ENCODE results near the gene SLC39A13.
A peak's percentile ranks its signal among the peaks of the same experiment; 100 is the strongest.

Gene SLC39A13

DNA sequence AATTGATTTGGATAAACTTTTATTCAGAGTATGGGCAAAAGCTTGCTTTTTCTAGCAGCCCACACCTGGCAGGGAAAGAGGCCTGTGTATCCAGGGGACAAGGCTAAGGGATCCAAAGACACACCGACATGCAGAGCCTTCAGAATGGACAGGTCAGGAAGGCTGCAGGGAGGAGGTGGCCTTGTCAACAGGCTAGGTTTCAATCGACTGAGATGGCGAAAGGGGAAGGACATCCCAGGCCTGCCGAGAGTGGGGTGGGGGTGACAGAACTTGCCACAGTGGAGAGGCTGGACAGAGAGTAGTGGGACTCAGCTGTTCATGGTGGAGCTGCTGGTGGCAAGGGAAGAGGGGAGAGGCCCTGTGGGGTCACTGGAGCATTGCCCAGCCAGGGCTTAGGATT, 5.3 kb upstream of the SLC39A13 start:
- H2AK5ac ChIP-seq (ENCODE audit: low read length) = no peak overlapping the region
- no peak overlapping the region for H4K5ac ChIP-seq (ENCODE audit: low read length)
- H3K4ac ChIP-seq (ENCODE audit: low read depth, low read length) = no peak overlapping the region
- no peaks in the 10 kb centered on the region for H3K36me3 ChIP-seq (ENCODE audit: control insufficient read depth, insufficient read depth, low read length)
- no peaks in the 10 kb centered on the region for H3K27me3 ChIP-seq (ENCODE audit: insufficient read depth, low read length, poor library complexity)
- H2BK5ac ChIP-seq (ENCODE audit: low read length) = no peak overlapping the region
- peaks cover 8% of the 10 kb centered on the region for H3K4me1 ChIP-seq (ENCODE audit: control insufficient read depth, low read depth, low read length)
- no peak for DNase-seq
- H3K4me3 ChIP-seq (ENCODE audit: low read length) = no peak overlapping the region
- H2BK120ac ChIP-seq (ENCODE audit: low read depth, low read length) = no peak overlapping the region
- H3K18ac ChIP-seq (ENCODE audit: low read length) = no peak overlapping the region
- no peak overlapping the region for H3K27ac ChIP-seq (ENCODE audit: low read depth, low read length)
- H2BK15ac ChIP-seq (replicated peaks; ENCODE audit: low read depth) = no peak overlapping the region
- WGBS (ENCODE audit: extremely low coverage, insufficient coverage, low lambda C conversion rate) = no CpG with 5 or more reads among the region's 4 CpGs
- no peak overlapping the region for H3K4me2 ChIP-seq (ENCODE audit: low read length)
- peak overlapping the region; percentile 0 for H3K56ac ChIP-seq (ENCODE audit: low read length)
- no peak overlapping the region for H3K9ac ChIP-seq (ENCODE audit: low read length)
- H4K8ac ChIP-seq (ENCODE audit: low read depth, low read length) = no peak overlapping the region
- H3K79me2 ChIP-seq (ENCODE audit: control insufficient read depth, insufficient read depth, low read length) = no peaks in the 10 kb centered on the region
- no peak overlapping the region for H3K23ac ChIP-seq (ENCODE audit: low read length)
- H3K79me1 ChIP-seq (ENCODE audit: low read length) = no peaks in the 10 kb centered on the region

- no peak overlapping the region for H3K4me3 ChIP-seq (ENCODE audit: low read length)
- H4K5ac ChIP-seq (ENCODE audit: low read length) = no peak overlapping the region
- H3K79me1 ChIP-seq (ENCODE audit: low read length) = no peaks in the 10 kb centered on the region
- H3K56ac ChIP-seq (ENCODE audit: low read length) = peak overlapping the region; percentile 53
- WGBS (ENCODE audit: extremely low coverage, insufficient coverage, low lambda C conversion rate) = no CpG with 5 or more reads among the region's 3 CpGs
- H2BK15ac ChIP-seq (replicated peaks; ENCODE audit: low read depth) = no peak overlapping the region
- no peak overlapping the region for H2AK5ac ChIP-seq (ENCODE audit: low read length)
- no peak overlapping the region for H2BK120ac ChIP-seq (ENCODE audit: low read depth, low read length)
- no peak overlapping the region for H4K8ac ChIP-seq (ENCODE audit: low read depth, low read length)
- H2BK5ac ChIP-seq (ENCODE audit: low read length) = peak overlapping the region; percentile 16
- no peak overlapping the region for H3K27ac ChIP-seq (ENCODE audit: low read depth, low read length)
- DNase-seq = no peak
- no peaks in the 10 kb centered on the region for H3K36me3 ChIP-seq (ENCODE audit: control insufficient read depth, insufficient read depth, low read length)
- no peak overlapping the region for H3K9ac ChIP-seq (ENCODE audit: low read length)
- H3K4me1 ChIP-seq (ENCODE audit: control insufficient read depth, low read depth, low read length) = peaks cover 5% of the 10 kb centered on the region
- H3K79me2 ChIP-seq (ENCODE audit: control insufficient read depth, insufficient read depth, low read length) = no peaks in the 10 kb centered on the region
- no peaks in the 10 kb centered on the region for H3K27me3 ChIP-seq (ENCODE audit: insufficient read depth, low read length, poor library complexity)
- no peak overlapping the region for H3K18ac ChIP-seq (ENCODE audit: low read length)
- no peak overlapping the region for H3K23ac ChIP-seq (ENCODE audit: low read length)
- no peak overlapping the region for H3K4ac ChIP-seq (ENCODE audit: low read depth, low read length)
- no peak overlapping the region for H3K4me2 ChIP-seq (ENCODE audit: low read length)
Observed at GRCh38 chr11:47403571-47403970, 4.8 kb upstream of the SLC39A13 start.

- peak overlapping the region; percentile 0 for H2BK5ac ChIP-seq (ENCODE audit: low read length)
- H2AK5ac ChIP-seq (ENCODE audit: low read length) = no peak overlapping the region
- H3K23ac ChIP-seq (ENCODE audit: low read length) = no peak overlapping the region
- peaks cover 5% of the 10 kb centered on the region for H3K4me1 ChIP-seq (ENCODE audit: control insufficient read depth, low read depth, low read length)
- DNase-seq = peak; percentile 60
- peak overlapping the region; percentile 75 for H3K9ac ChIP-seq (ENCODE audit: low read length)
- WGBS (ENCODE audit: extremely low coverage, insufficient coverage, low lambda C conversion rate) = no CpG with 5 or more reads among the region's 12 CpGs
- no peak overlapping the region for H2BK120ac ChIP-seq (ENCODE audit: low read depth, low read length)
- no peaks in the 10 kb centered on the region for H3K36me3 ChIP-seq (ENCODE audit: control insufficient read depth, insufficient read depth, low read length)
- no peak overlapping the region for H4K8ac ChIP-seq (ENCODE audit: low read depth, low read length)
- H3K79me2 ChIP-seq (ENCODE audit: control insufficient read depth, insufficient read depth, low read length) = no peaks in the 10 kb centered on the region
- H3K27me3 ChIP-seq (ENCODE audit: insufficient read depth, low read length, poor library complexity) = no peaks in the 10 kb centered on the region
- H3K4me2 ChIP-seq (ENCODE audit: low read length) = peak overlapping the region; percentile 65
- peak overlapping the region; percentile 49 for H3K4ac ChIP-seq (ENCODE audit: low read depth, low read length)
- peak overlapping the region; percentile 86 for H3K27ac ChIP-seq (ENCODE audit: low read depth, low read length)
- H4K5ac ChIP-seq (ENCODE audit: low read length) = no peak overlapping the region
- peak overlapping the region; percentile 42 for H3K4me3 ChIP-seq (ENCODE audit: low read length)
- H2BK15ac ChIP-seq (replicated peaks; ENCODE audit: low read depth) = no peak overlapping the region
- peak overlapping the region; percentile 85 for H3K56ac ChIP-seq (ENCODE audit: low read length)
- peaks cover 4% of the 10 kb centered on the region for H3K79me1 ChIP-seq (ENCODE audit: low read length)
- H3K18ac ChIP-seq (ENCODE audit: low read length) = no peak overlapping the region
Observed at GRCh38 chr11:47406896-47407745, 1.3 kb upstream of the SLC39A13 start.

DNA sequence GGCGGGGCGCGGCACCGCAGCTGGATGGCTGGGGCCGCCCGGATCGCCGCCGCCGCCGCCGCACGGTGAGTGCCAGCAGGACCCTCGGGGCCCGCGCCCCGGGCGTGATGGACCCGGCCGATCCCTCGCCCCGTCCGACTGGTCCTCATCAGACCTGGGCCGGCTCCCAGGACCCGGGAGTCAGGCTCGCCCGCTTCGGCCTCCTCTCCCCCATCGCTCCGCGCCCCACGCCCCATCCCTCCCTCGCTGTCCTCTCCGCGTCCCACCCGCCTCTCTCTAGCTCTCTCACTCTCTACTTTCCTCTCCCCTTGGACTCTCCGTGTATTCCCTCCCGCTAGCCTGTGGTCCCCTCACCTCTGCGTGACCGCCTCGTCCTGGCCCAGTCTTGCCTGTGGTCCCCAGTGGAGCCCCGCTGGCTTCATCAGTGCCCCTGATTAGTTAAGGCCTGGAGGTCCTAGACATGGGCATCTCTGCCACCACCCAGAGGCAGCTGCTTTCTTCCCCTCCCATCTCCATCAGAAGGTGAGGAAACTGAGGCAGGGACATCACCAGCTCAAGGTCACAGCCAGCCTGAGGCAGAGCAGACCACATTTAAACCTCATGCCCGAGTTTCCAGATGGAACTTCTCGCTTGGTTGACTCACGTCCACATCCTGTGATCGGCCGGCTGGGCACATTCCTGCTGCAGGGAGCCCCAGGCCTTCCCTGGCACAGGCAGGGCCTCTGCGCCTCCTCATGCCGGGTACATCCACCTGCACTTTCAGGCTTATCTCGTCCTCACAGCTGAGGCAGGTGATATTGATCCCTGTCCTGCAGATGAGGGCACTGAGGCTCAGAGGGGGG, 429 bp downstream of the SLC39A13 start:
- peak overlapping the region; percentile 41 for H3K18ac ChIP-seq (ENCODE audit: low read length)
- peak overlapping the region; percentile 98 for H3K4me2 ChIP-seq (ENCODE audit: low read length)
- H2BK120ac ChIP-seq (ENCODE audit: low read depth, low read length) = no peak overlapping the region
- no peak overlapping the region for H4K8ac ChIP-seq (ENCODE audit: low read depth, low read length)
- peak; percentile 46 for DNase-seq
- H2BK5ac ChIP-seq (ENCODE audit: low read length) = peak overlapping the region; percentile 44
- H2AK5ac ChIP-seq (ENCODE audit: low read length) = peak overlapping the region; percentile 96
- H3K79me2 ChIP-seq (ENCODE audit: control insufficient read depth, insufficient read depth, low read length) = no peaks in the 10 kb centered on the region
- H3K36me3 ChIP-seq (ENCODE audit: control insufficient read depth, insufficient read depth, low read length) = no peaks in the 10 kb centered on the region
- H3K9ac ChIP-seq (ENCODE audit: low read length) = peak overlapping the region; percentile 98
- H3K4ac ChIP-seq (ENCODE audit: low read depth, low read length) = no peak overlapping the region
- peak overlapping the region; percentile 64 for H3K27ac ChIP-seq (ENCODE audit: low read depth, low read length)
- H4K5ac ChIP-seq (ENCODE audit: low read length) = peak overlapping the region; percentile 49
- H3K23ac ChIP-seq (ENCODE audit: low read length) = peak overlapping the region; percentile 29
- no peak overlapping the region for H2BK15ac ChIP-seq (replicated peaks; ENCODE audit: low read depth)
- H3K27me3 ChIP-seq (ENCODE audit: insufficient read depth, low read length, poor library complexity) = no peaks in the 10 kb centered on the region
- peak overlapping the region; percentile 92 for H3K4me3 ChIP-seq (ENCODE audit: low read length)
- H3K56ac ChIP-seq (ENCODE audit: low read length) = peak overlapping the region; percentile 100
- H3K79me1 ChIP-seq (ENCODE audit: low read length) = peaks cover 4% of the 10 kb centered on the region
- H3K4me1 ChIP-seq (ENCODE audit: control insufficient read depth, low read depth, low read length) = peaks cover 5% of the 10 kb centered on the region
- WGBS (ENCODE audit: extremely low coverage, insufficient coverage, low lambda C conversion rate) = no CpG with 5 or more reads among the region's 50 CpGs

GRCh38 chr11:47409440-47410369, 1.3 kb downstream of the SLC39A13 start:
- H3K4ac ChIP-seq (ENCODE audit: low read depth, low read length) = no peak overlapping the region
- H3K79me1 ChIP-seq (ENCODE audit: low read length) = peaks cover 4% of the 10 kb centered on the region
- H3K27me3 ChIP-seq (ENCODE audit: insufficient read depth, low read length, poor library complexity) = no peaks in the 10 kb centered on the region
- no peak overlapping the region for H3K18ac ChIP-seq (ENCODE audit: low read length)
- no peak overlapping the region for H3K4me3 ChIP-seq (ENCODE audit: low read length)
- H3K79me2 ChIP-seq (ENCODE audit: control insufficient read depth, insufficient read depth, low read length) = no peaks in the 10 kb centered on the region
- no peak overlapping the region for H2BK120ac ChIP-seq (ENCODE audit: low read depth, low read length)
- no peak overlapping the region for H3K23ac ChIP-seq (ENCODE audit: low read length)
- H3K4me1 ChIP-seq (ENCODE audit: control insufficient read depth, low read depth, low read length) = peaks cover 5% of the 10 kb centered on the region
- no peak overlapping the region for H2BK5ac ChIP-seq (ENCODE audit: low read length)
- WGBS (ENCODE audit: extremely low coverage, insufficient coverage, low lambda C conversion rate) = no CpG with 5 or more reads among the region's 31 CpGs
- H3K27ac ChIP-seq (ENCODE audit: low read depth, low read length) = no peak overlapping the region
- H3K4me2 ChIP-seq (ENCODE audit: low read length) = no peak overlapping the region
- H4K5ac ChIP-seq (ENCODE audit: low read length) = no peak overlapping the region
- H4K8ac ChIP-seq (ENCODE audit: low read depth, low read length) = no peak overlapping the region
- no peak for DNase-seq
- H3K36me3 ChIP-seq (ENCODE audit: control insufficient read depth, insufficient read depth, low read length) = no peaks in the 10 kb centered on the region
- H3K9ac ChIP-seq (ENCODE audit: low read length) = peak overlapping the region; percentile 98
- peak overlapping the region; percentile 100 for H3K56ac ChIP-seq (ENCODE audit: low read length)
- no peak overlapping the region for H2BK15ac ChIP-seq (replicated peaks; ENCODE audit: low read depth)
- no peak overlapping the region for H2AK5ac ChIP-seq (ENCODE audit: low read length)

Data from mesendoderm (in vitro differentiated cells).